K562 (cell line): ENCODE results near the gene TMEM60. TPM values are rescaled to one million over a fixed set of nuclear protein-coding genes. Genes with fewer than 3 reads are reported as not detected.
A peak's percentile ranks its signal among the peaks of the same experiment; 100 is the strongest.

Experiments used
- BCOR ChIP-seq: fragments of 450-650 bp; IDR thresholded peaks from 2 replicates; pipeline ENCODE4 v1.6.1; 2016
- ETS2 ChIP-seq: IDR thresholded peaks from 2 replicates; pipeline ENCODE4 v1.6.1; 2016; ENCODE audit warnings: borderline replicate concordance, missing genetic modification characterization, mild to moderate bottlenecking, moderate library complexity, missing compliant biosample characterization; ENCODE audit not compliant: poor library complexity, severe bottlenecking
- FOXJ2 ChIP-seq: fragments of 200-800 bp; sonication (Bioruptor generic); IDR thresholded peaks from 2 replicates; pipeline ENCODE4 v1.6.1; 2016; ENCODE audit warnings: missing genetic modification characterization, missing compliant biosample characterization
- MBD2 ChIP-seq: sonication (generic); IDR thresholded peaks from 2 replicates; pipeline ENCODE4 v1.6.1; 2016; ENCODE audit warnings: low read depth, borderline replicate concordance
- NFATC3 ChIP-seq: fragments of 450-650 bp; IDR thresholded peaks from 2 replicates; pipeline ENCODE4 v1.6.1; 2017; ENCODE audit warnings: mild to moderate bottlenecking
- NR2F6 ChIP-seq: fragments of 450-650 bp; formaldehyde crosslinking; IDR thresholded peaks from 2 replicates; pipeline ENCODE4 v1.4.0; 2020; ENCODE audit warnings: mild to moderate bottlenecking
- PCBP2 ChIP-seq: fragments of 200-400 bp; formaldehyde crosslinking; IDR thresholded peaks from 2 replicates; pipeline ENCODE4 v1.6.1; 2018; ENCODE audit warnings: low read length, low read depth, mild to moderate bottlenecking, moderate library complexity; ENCODE audit not compliant: poor library complexity, severe bottlenecking
- RAD21 ChIP-seq, 2 experiments: fragments of 250-450 bp in 1 of 2; fragments of 450-650 bp in 1 of 2; sonication (Bioruptor Pico) in 1 of 2; formaldehyde crosslinking in 1 of 2; IDR thresholded peaks in 1 of 2; conservative IDR thresholded peaks in 1 of 2; 2 replicates each; pipeline versions ENCODE4 v1.4.0 to v1.8.0; 2020 to 2022; ENCODE audit warnings: mild to moderate bottlenecking in 2 of 2, moderate library complexity in 1 of 2
- SIN3B ChIP-seq: fragments of 450-650 bp; IDR thresholded peaks from 2 replicates; pipeline ENCODE4 v1.6.1; 2017; ENCODE audit warnings: low read depth, mild to moderate bottlenecking, moderate library complexity
- TCF15 ChIP-seq: fragments of 250-450 bp; sonication (Bioruptor Pico); IDR thresholded peaks from 2 replicates; pipeline ENCODE4 v1.8.0; 2022; ENCODE audit warnings: moderate library complexity, mild to moderate bottlenecking, inconsistent platforms
- TFE3 ChIP-seq: fragments of 450-650 bp; formaldehyde crosslinking; IDR thresholded peaks from 2 replicates; pipeline ENCODE4 v1.4.0; 2020; ENCODE audit warnings: mild to moderate bottlenecking, mixed read lengths
- ZBTB34 ChIP-seq: fragments of 250-450 bp; sonication (Bioruptor Pico); IDR thresholded peaks from 2 replicates; pipeline ENCODE4 v1.8.0; 2021; ENCODE audit warnings: mild to moderate bottlenecking, moderate library complexity
- ZNF174 ChIP-seq: fragments of 250-450 bp; sonication (Bioruptor Pico); IDR thresholded peaks from 2 replicates; pipeline ENCODE4 v1.4.0; 2020; ENCODE audit warnings: mild to moderate bottlenecking
- ZNF23 ChIP-seq: fragments of 250-450 bp; sonication (Bioruptor Pico); IDR thresholded peaks from 2 replicates; pipeline ENCODE4 v1.4.0; 2020; ENCODE audit warnings: mild to moderate bottlenecking
- ZNF274 ChIP-seq: IDR thresholded peaks from 2 replicates; pipeline ENCODE4 v1.6.1; 2011; ENCODE audit warnings: low read depth, mild to moderate bottlenecking, low read length, moderate library complexity, borderline replicate concordance
- ZNF311 ChIP-seq: fragments of 250-450 bp; sonication (Bioruptor Pico); IDR thresholded peaks from 2 replicates; pipeline ENCODE4 v1.4.0; 2020; ENCODE audit warnings: mild to moderate bottlenecking, moderate library complexity
- polyA plus RNA-seq, 8 experiments: library from polyadenylated mRNA; depleted of rRNA in 4 of 8; stranded (reverse) in 5 of 8; unstranded in 3 of 8; fragments of >200 nt; fragmentation: Nextera tagmentation in 2 of 8; fragmentation: Illumina TruSeq in 1 of 8; extraction: Ambion mirVana in 2 of 8; extraction: Trizol in 1 of 8; gene quantifications; 2 replicates each; pipeline versions ENCODE4 v1.2.1 to v1.2.3, GENCODE V29; 2011 to 2014; ENCODE audit warnings: inconsistent platforms in 1 of 8, missing spikeins in 1 of 8
- total RNA-seq, 7 experiments: library from RNA; depleted of rRNA in 6 of 7; stranded (reverse); fragments of >200 nt in 6 of 7; fragmentation: Illumina TruSeq in 2 of 7; extraction: Trizol in 2 of 7; gene quantifications; 2 replicates each; pipeline versions ENCODE4 v1.2.1 to v1.2.3, GENCODE V29; 2011 to 2021; ENCODE audit warnings: low replicate concordance in 1 of 7
- TF ChIP-seq, protein P1 (sequence below): fragments of 450-650 bp; formaldehyde crosslinking; IDR thresholded peaks from 2 replicates; pipeline ENCODE4 v1.4.0; 2022; ENCODE audit warnings: missing genetic modification characterization
- TF ChIP-seq, protein P2 (sequence below), 3 experiments: IDR thresholded peaks in 2 of 3; conservative IDR thresholded peaks in 1 of 3; 2 replicates each; pipeline ENCODE4 v1.5.1; 2011 to 2012; ENCODE audit warnings: low read length in 3 of 3, mild to moderate bottlenecking in 3 of 3, control low read depth in 2 of 3, improper control_type of control experiment in 1 of 3, inconsistent platforms in 1 of 3, low read depth in 1 of 3, mixed read lengths in 1 of 3, moderate library complexity in 1 of 3; ENCODE audit not compliant: insufficient read depth in 2 of 3
- TF ChIP-seq, protein P3 (sequence below): fragments of 450-650 bp; IDR thresholded peaks from 2 replicates; pipeline ENCODE4 v1.6.1; 2014; ENCODE audit warnings: low read depth, mild to moderate bottlenecking, moderate library complexity, borderline replicate concordance

Gene TMEM60
- total and polyA plus RNA-seq, 9 of the 15 experiments (the other 6 are each of a cell fraction or from before 2014, with no cell fraction given), result 12.5 to 140 (median 38.4) TPM

DNA sequence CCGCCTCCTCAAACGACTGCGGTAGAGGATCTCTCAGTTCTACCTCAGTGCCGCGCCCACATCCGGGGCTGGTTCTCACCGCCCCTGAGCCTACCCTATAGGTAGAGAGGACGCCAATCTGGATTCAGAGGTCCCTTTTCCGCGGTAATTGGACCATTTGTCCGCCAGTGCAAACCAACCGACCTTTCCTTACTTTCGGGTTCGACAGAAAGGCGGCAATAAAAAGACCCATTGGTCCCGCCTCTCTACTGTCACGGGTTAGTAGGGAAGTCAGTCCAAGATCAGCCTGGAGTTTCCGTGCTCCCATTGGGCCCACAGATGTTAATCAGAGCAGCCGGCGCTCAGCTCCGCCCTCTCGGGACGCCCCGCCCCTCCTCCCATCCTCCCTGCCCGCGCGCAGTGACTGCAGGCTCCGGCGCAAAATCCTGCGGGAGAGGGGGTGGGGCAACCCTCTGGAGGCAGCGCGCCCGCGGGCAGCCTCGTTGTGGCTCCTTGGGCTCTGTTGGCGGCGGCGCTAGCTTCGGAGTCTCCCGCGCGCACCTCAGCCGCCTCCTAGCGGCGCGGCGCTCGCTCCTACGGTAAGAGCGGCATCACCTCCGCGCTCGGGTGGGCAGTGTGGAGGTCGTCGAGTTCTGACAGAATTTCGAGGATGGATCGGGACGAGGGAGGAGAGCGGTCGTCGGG lies at the start of gene TMEM60, which contains the start of gene PHTF2 (continued):
- TF ChIP-seq SIN3B (0 out of 2 replicates have a peak, but pooled peaks have one; percentile 21), TCF15 (no peak), FOXJ2 (tag) (0 out of 2 replicates have a peak, but pooled peaks have one; percentile 12), ETS2 (no peak), BCOR (no peak; the same call in 1 of the 2 replicates), RAD21 (CRISPR knock-in tag; conservative IDR thresholded peaks at IDR 0.05 in 1 of 2, IDR thresholded peaks at IDR 0.05 in 1 of 2) (peak; percentile 47 to 60), NR2F6 (CRISPR knock-in tag) (no peak), ZBTB34 (CRISPR knock-in tag) (no peak), PCBP2 (no peak), TFE3 (no peak; the same call in 1 of the 2 replicates), ZNF23 (CRISPR knock-in tag) (0 out of 2 replicates have a peak, but pooled peaks have one; percentile 42), ZNF311 (no peak), ZNF174 (CRISPR knock-in tag) (no peak), ZNF274 (no peak), MBD2 (peak; percentile 98), NFATC3 (no peak)
- TF ChIP-seq, protein P1, sequence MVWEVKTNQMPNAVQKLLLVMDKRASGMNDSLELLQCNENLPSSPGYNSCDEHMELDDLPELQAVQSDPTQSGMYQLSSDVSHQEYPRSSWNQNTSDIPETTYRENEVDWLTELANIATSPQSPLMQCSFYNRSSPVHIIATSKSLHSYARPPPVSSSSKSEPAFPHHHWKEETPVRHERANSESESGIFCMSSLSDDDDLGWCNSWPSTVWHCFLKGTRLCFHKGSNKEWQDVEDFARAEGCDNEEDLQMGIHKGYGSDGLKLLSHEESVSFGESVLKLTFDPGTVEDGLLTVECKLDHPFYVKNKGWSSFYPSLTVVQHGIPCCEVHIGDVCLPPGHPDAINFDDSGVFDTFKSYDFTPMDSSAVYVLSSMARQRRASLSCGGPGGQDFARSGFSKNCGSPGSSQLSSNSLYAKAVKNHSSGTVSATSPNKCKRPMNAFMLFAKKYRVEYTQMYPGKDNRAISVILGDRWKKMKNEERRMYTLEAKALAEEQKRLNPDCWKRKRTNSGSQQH (CRISPR knock-in tag), result no peak
- TF ChIP-seq, protein P2, sequence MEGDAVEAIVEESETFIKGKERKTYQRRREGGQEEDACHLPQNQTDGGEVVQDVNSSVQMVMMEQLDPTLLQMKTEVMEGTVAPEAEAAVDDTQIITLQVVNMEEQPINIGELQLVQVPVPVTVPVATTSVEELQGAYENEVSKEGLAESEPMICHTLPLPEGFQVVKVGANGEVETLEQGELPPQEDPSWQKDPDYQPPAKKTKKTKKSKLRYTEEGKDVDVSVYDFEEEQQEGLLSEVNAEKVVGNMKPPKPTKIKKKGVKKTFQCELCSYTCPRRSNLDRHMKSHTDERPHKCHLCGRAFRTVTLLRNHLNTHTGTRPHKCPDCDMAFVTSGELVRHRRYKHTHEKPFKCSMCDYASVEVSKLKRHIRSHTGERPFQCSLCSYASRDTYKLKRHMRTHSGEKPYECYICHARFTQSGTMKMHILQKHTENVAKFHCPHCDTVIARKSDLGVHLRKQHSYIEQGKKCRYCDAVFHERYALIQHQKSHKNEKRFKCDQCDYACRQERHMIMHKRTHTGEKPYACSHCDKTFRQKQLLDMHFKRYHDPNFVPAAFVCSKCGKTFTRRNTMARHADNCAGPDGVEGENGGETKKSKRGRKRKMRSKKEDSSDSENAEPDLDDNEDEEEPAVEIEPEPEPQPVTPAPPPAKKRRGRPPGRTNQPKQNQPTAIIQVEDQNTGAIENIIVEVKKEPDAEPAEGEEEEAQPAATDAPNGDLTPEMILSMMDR (IDR thresholded peaks at IDR 0.05 in 2 of 3, conservative IDR thresholded peaks at IDR 0.05 in 1 of 3; ENCODE audit: insufficient read depth in 2 of 3, low read depth in 1 of 3, low read length in 3 of 3), result peak; percentile 55 to 69 (median 64)
- TF ChIP-seq, protein P3, sequence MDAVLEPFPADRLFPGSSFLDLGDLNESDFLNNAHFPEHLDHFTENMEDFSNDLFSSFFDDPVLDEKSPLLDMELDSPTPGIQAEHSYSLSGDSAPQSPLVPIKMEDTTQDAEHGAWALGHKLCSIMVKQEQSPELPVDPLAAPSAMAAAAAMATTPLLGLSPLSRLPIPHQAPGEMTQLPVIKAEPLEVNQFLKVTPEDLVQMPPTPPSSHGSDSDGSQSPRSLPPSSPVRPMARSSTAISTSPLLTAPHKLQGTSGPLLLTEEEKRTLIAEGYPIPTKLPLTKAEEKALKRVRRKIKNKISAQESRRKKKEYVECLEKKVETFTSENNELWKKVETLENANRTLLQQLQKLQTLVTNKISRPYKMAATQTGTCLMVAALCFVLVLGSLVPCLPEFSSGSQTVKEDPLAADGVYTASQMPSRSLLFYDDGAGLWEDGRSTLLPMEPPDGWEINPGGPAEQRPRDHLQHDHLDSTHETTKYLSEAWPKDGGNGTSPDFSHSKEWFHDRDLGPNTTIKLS, result peak; percentile 91; the same call in 1 of the 2 replicates
